CD14-positive monocyte (primary cell): ENCODE results near the gene RIMBP2. TPM values are rescaled to one million over a fixed set of nuclear protein-coding genes. Genes with fewer than 3 reads are reported as not detected.

ENCODE experiments used
- DNase-seq, 3 donors: peaks; one replicate each; pipeline ENCODE4 v3.0.0-alpha.2; 2011 to 2022
- H2AFZ ChIP-seq: 2 replicates; pipeline ENCODE4 v1.6.0; 2012; ENCODE audit warnings: mild to moderate bottlenecking, low read depth, low read length, inconsistent platforms; ENCODE audit not compliant: insufficient read depth, poor library complexity, severe bottlenecking
- H3K27ac ChIP-seq, 2 donors: 1 replicate in 1 of 2; 2 replicates in 1 of 2; pipeline ENCODE4 v1.5.1; 2012 to 2013; ENCODE audit warnings: low read length in 2 of 2, control low read depth in 1 of 2, inconsistent platforms in 1 of 2, low read depth in 1 of 2, mild to moderate bottlenecking in 1 of 2
- H3K27me3 ChIP-seq, 2 donors: one replicate each; pipeline versions ENCODE4 v1.6.0 to v1.6.1; 2011 to 2013; ENCODE audit warnings: low read length in 2 of 2; ENCODE audit not compliant: control insufficient read depth in 2 of 2, insufficient read depth in 2 of 2
- H3K36me3 ChIP-seq, 2 donors: replicated peaks in 1 of 2; 1 replicate in 1 of 2; 2 replicates in 1 of 2; pipeline versions ENCODE4 v1.5.1 to v1.6.1; 2012 to 2013; ENCODE audit warnings: low read length in 2 of 2, control low read depth in 1 of 2, inconsistent platforms in 1 of 2, mild to moderate bottlenecking in 1 of 2; ENCODE audit not compliant: insufficient read depth in 2 of 2, control insufficient read depth in 1 of 2
- H3K4me1 ChIP-seq, 2 donors: 1 replicate in 1 of 2; 2 replicates in 1 of 2; pipeline versions ENCODE4 v1.5.1 to v1.6.1; 2012 to 2013; ENCODE audit warnings: low read length in 2 of 2, control low read depth in 1 of 2, inconsistent platforms in 1 of 2, mild to moderate bottlenecking in 1 of 2, moderate library complexity in 1 of 2; ENCODE audit not compliant: insufficient read depth in 2 of 2, control insufficient read depth in 1 of 2
- H3K4me2 ChIP-seq: replicated peaks from 2 replicates; pipeline ENCODE3; 2012; ENCODE audit warnings: low read length, moderate library complexity, mild to moderate bottlenecking; ENCODE audit not compliant: poor library complexity, severe bottlenecking; ENCODE audit errors: extremely low read depth
- H3K4me3 ChIP-seq, 3 experiments: fragments of 200-600 bp in 1 of 3; sonication (generic) in 1 of 3; replicated peaks in 1 of 3; 1 replicate in 2 of 3; 2 replicates in 1 of 3; pipeline ENCODE4 v1.5.1; 2011 to 2013; ENCODE audit warnings: low read length in 3 of 3, mild to moderate bottlenecking in 3 of 3, control low read depth in 2 of 3, low read depth in 2 of 3, inconsistent platforms in 1 of 3, moderate library complexity in 1 of 3
- H3K79me2 ChIP-seq: 2 replicates; pipeline ENCODE4 v1.6.0; 2012; ENCODE audit warnings: mild to moderate bottlenecking, control low read depth, inconsistent platforms, low read length, moderate library complexity; ENCODE audit not compliant: insufficient read depth
- H3K9ac ChIP-seq: 2 replicates; pipeline ENCODE4 v1.6.0; 2017; ENCODE audit warnings: low read length, mild to moderate bottlenecking; ENCODE audit not compliant: insufficient read depth, poor library complexity, severe bottlenecking
- H3K9me3 ChIP-seq, 2 donors: replicated peaks in 1 of 2; 1 replicate in 1 of 2; 2 replicates in 1 of 2; pipeline versions ENCODE4 v1.5.1 to v1.6.1; 2012 to 2013; ENCODE audit warnings: low read length in 2 of 2, control low read depth in 1 of 2; ENCODE audit not compliant: control insufficient read depth in 1 of 2, insufficient read depth in 1 of 2
- H4K20me1 ChIP-seq: 2 replicates; pipeline ENCODE4 v1.6.0; 2012; ENCODE audit warnings: mild to moderate bottlenecking, low read length, control low read depth, moderate library complexity; ENCODE audit not compliant: insufficient read depth
- H3K27ac Mint-ChIP-seq, 7 donors: one replicate each; pipeline ENCODE4 v1.8.0; 2020; ENCODE audit warnings: mild to moderate bottlenecking in 7 of 7, mixed read lengths in 7 of 7, moderate library complexity in 6 of 7, inconsistent platforms in 2 of 7
- H3K27me3 Mint-ChIP-seq, 3 donors: one replicate each; pipeline ENCODE4 v1.8.0; 2021 to 2022; ENCODE audit warnings: low read depth in 3 of 3, mild to moderate bottlenecking in 3 of 3, mixed read lengths in 3 of 3, moderate library complexity in 3 of 3, inconsistent platforms in 1 of 3
- H3K36me3 Mint-ChIP-seq, 2 donors: one replicate each; pipeline ENCODE4 v1.8.0; 2020; ENCODE audit warnings: mixed read lengths in 2 of 2, inconsistent platforms in 1 of 2, mild to moderate bottlenecking in 1 of 2
- H3K4me1 Mint-ChIP-seq: one replicate; pipeline ENCODE4 v1.8.0; 2020; ENCODE audit warnings: mild to moderate bottlenecking, mixed read lengths
- H3K4me3 Mint-ChIP-seq, 2 donors: one replicate each; pipeline ENCODE4 v1.8.0; 2020; ENCODE audit warnings: mild to moderate bottlenecking in 2 of 2, mixed read lengths in 2 of 2, moderate library complexity in 1 of 2
- H3K9me3 Mint-ChIP-seq, 7 donors: one replicate each; pipeline ENCODE4 v1.8.0; 2020 to 2022; ENCODE audit warnings: mixed read lengths in 7 of 7, mild to moderate bottlenecking in 6 of 7, moderate library complexity in 6 of 7, inconsistent platforms in 2 of 7
- WGBS: methylation state at CpG from one replicate; pipeline ENCODE4 v1.1.5; 2013; ENCODE audit warnings: missing lambda C conversion rate; ENCODE audit not compliant: insufficient coverage; 5-methylcytosine and 5-hydroxymethylcytosine counted together
- intact Hi-C, 2 donors: fragments of 100-400 bp; cut with micrococcal nuclease; formaldehyde crosslinking; loops; one replicate each; pipeline versions ENCODE4 v1.15.0 to v1.15.1; 2023
- polyA plus RNA-seq, 3 donors: library from polyadenylated mRNA; depleted of rRNA in 1 of 3; unstranded in 2 of 3; stranded (reverse) in 1 of 3; fragments of 300-500 nt in 2 of 3; fragments of >200 nt in 1 of 3; fragmentation: Illumina TruSeq in 2 of 3; gene quantifications; 1 replicate in 2 of 3; 2 replicates in 1 of 3; pipeline ENCODE4 v1.2.3, GENCODE V29; 2012 to 2021
- TF ChIP-seq, protein P1 (sequence below): fragments of 200-600 bp; IDR thresholded peaks from one replicate; pipeline ENCODE4 v1.8.0; 2022; ENCODE audit warnings: antibody characterized with exemption, mild to moderate bottlenecking

Gene RIMBP2
- polyA plus RNA-seq, 3 donors = not detected

DNA sequence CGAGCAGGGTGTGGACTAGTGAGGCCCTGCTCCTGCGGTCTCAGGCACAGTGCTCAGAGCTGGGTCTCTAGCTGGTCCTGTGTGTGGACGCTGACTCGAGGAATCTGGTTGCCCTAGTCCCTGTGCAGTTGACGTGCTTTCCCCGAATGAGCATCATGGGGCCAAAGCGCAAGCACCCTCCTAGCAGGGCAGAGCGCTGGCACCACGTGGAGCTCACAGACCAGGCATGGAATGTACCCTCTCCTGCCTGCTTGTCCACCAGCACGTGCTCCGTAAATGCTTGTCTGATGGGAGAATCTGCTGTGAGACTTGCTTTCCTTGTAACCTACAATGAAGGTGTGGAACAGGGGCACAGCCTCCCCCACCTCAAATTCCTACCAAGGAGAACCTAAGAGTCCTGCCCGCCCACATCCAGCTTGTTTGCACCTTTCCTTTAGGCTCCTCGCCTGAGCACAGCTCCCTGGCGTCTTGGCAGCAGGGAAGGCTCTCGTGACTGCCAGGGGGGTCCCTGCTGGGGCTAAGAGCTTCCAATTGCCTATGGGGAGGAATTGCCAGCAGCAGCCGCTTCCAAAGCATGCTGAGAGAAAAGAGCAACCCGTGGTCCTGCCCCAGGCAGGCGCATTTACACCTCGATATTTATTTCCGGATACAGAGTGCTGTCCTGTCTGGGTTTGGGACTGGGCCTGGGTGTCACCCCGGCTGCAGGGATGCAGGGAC, 253.4 kb downstream of the RIMBP2 start:
- no peaks in the 10 kb centered on the region for H4K20me1 ChIP-seq
- no peak overlapping the region for H3K27ac Mint-ChIP-seq
- TF ChIP-seq, protein P1, sequence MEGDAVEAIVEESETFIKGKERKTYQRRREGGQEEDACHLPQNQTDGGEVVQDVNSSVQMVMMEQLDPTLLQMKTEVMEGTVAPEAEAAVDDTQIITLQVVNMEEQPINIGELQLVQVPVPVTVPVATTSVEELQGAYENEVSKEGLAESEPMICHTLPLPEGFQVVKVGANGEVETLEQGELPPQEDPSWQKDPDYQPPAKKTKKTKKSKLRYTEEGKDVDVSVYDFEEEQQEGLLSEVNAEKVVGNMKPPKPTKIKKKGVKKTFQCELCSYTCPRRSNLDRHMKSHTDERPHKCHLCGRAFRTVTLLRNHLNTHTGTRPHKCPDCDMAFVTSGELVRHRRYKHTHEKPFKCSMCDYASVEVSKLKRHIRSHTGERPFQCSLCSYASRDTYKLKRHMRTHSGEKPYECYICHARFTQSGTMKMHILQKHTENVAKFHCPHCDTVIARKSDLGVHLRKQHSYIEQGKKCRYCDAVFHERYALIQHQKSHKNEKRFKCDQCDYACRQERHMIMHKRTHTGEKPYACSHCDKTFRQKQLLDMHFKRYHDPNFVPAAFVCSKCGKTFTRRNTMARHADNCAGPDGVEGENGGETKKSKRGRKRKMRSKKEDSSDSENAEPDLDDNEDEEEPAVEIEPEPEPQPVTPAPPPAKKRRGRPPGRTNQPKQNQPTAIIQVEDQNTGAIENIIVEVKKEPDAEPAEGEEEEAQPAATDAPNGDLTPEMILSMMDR = no peak
- H3K4me3 Mint-ChIP-seq = no peak overlapping the region
- no peaks in the 10 kb centered on the region for H3K36me3 ChIP-seq
- no peak overlapping the region for H3K9ac ChIP-seq
- no peaks in the 10 kb centered on the region for H3K4me1 Mint-ChIP-seq
- H3K79me2 ChIP-seq = no peaks in the 10 kb centered on the region
- no peaks in the 10 kb centered on the region for H3K4me1 ChIP-seq
- H3K4me3 ChIP-seq = no peak overlapping the region
- no peaks in the 10 kb centered on the region for H3K36me3 Mint-ChIP-seq
- no peak for DNase-seq
- H3K27me3 Mint-ChIP-seq = no peaks in the 10 kb centered on the region
- 80% methylated on average over 16 of the region's 21 CpGs for WGBS
- H3K9me3 ChIP-seq = peaks cover 9 to 20% of the 10 kb centered on the region in 2 donors
- intact Hi-C loops = no loop called here
- peaks cover 5 to 21% (median 8%) of the 10 kb centered on the region in 7 donors for H3K9me3 Mint-ChIP-seq
- no peak overlapping the region for H3K4me2 ChIP-seq
- no peak overlapping the region for H3K27ac ChIP-seq
- no peak overlapping the region for H2AFZ ChIP-seq
- no peaks in the 10 kb centered on the region for H3K27me3 ChIP-seq

- Mint-ChIP-seq H3K27me3 (no peaks in the 10 kb centered on the region), H3K36me3 (no peaks in the 10 kb centered on the region), H3K27ac (no peak overlapping the region), H3K4me1 (no peaks in the 10 kb centered on the region), H3K4me3 (no peak overlapping the region), H3K9me3 (peaks cover 0 to 14% (median 2%) of the 10 kb centered on the region in 7 donors)
- intact Hi-C loops = no loop called here
- H3K9ac ChIP-seq = no peak overlapping the region
- H3K4me2 ChIP-seq = no peak overlapping the region
- no peaks in the 10 kb centered on the region for H3K79me2 ChIP-seq
- no peaks in the 10 kb centered on the region for H4K20me1 ChIP-seq
- H3K36me3 ChIP-seq = no peaks in the 10 kb centered on the region
- TF ChIP-seq, protein P1 = no peak
- no peak for DNase-seq
- H3K27ac ChIP-seq = no peak overlapping the region
- H3K27me3 ChIP-seq = no peaks in the 10 kb centered on the region
- H3K4me3 ChIP-seq = no peak overlapping the region
- peaks cover 2 to 14% of the 10 kb centered on the region in 2 donors for H3K9me3 ChIP-seq
- H3K4me1 ChIP-seq = no peaks in the 10 kb centered on the region
- 87% methylated on average over 12 of the region's 22 CpGs for WGBS
- no peak overlapping the region for H2AFZ ChIP-seq
These were observed 254.1 kb downstream of the RIMBP2 start for GRCh38 chr12:130461839-130462557.
